Measurements from ENCODE around the gene GANAB. TPM values are rescaled to one million over a fixed set of nuclear protein-coding genes. Genes with fewer than 3 reads are reported as not detected.
A peak's percentile ranks its signal among the peaks of the same experiment; 100 is the strongest.

The GANAB gene
- total and polyA plus RNA-seq, 2 of the 13 experiments (the other 11 are each of a cell fraction or from before 2014, with no cell fraction given), result 99.5 to 234 TPM

- TF ChIP-seq ZNF562 (CRISPR knock-in tag; IDR thresholded peaks at IDR 0.05; ENCODE audit: borderline replicate concordance) (no peak), ZNF432 (CRISPR knock-in tag; IDR thresholded peaks at IDR 0.05; ENCODE audit: borderline replicate concordance) (no peak), ZNF891 (CRISPR knock-in tag; IDR thresholded peaks at IDR 0.05) (no peak), ZKSCAN1 (IDR thresholded peaks at IDR 0.05; ENCODE audit: low read length) (no peak), SIN3A (IDR thresholded peaks at IDR 0.05; ENCODE audit: borderline replicate concordance, low read depth, low read length) (no peak), NFKBIZ (CRISPR knock-in tag; IDR thresholded peaks at IDR 0.05) (no peak), ZNF451 (CRISPR knock-in tag; IDR thresholded peaks at IDR 0.05) (no peak), ZBTB1 (CRISPR knock-in tag; IDR thresholded peaks at IDR 0.05; ENCODE audit: borderline replicate concordance) (no peak), ZNF292 (CRISPR knock-in tag; IDR thresholded peaks at IDR 0.05; ENCODE audit: borderline replicate concordance, low read depth) (no peak), EP300 (IDR thresholded peaks at IDR 0.05; ENCODE audit: low read depth in 2 of 2, low read length in 2 of 2) (no peak), EP300 (CRISPR knock-in tag; IDR thresholded peaks at IDR 0.05; ENCODE audit: borderline replicate concordance) (no peak), ZNF33B (CRISPR knock-in tag; IDR thresholded peaks at IDR 0.05) (no peak), CBFB (CRISPR knock-in tag; IDR thresholded peaks at IDR 0.05) (no peak), ZNF326 (CRISPR knock-in tag; IDR thresholded peaks at IDR 0.05; ENCODE audit: borderline replicate concordance) (no peak), ZNF501 (CRISPR knock-in tag; IDR thresholded peaks at IDR 0.05) (peak; percentile 54; the same call in 1 of the 2 replicates), ZNF567 (CRISPR knock-in tag; IDR thresholded peaks at IDR 0.05; ENCODE audit: borderline replicate concordance) (no peak), GTF3A (CRISPR knock-in tag; conservative IDR thresholded peaks at IDR 0.05) (no peak), ZFP1 (CRISPR knock-in tag; IDR thresholded peaks at IDR 0.05) (no peak), SUZ12 (IDR thresholded peaks at IDR 0.05; ENCODE audit: low read depth, low read length) (no peak), ARHGAP35 (CRISPR knock-in tag; IDR thresholded peaks at IDR 0.05; ENCODE audit: borderline replicate concordance) (no peak), ATF3 (CRISPR knock-in tag; IDR thresholded peaks at IDR 0.05) (no peak), WIZ (CRISPR knock-in tag; IDR thresholded peaks at IDR 0.05) (no peak), PLRG1 (conservative IDR thresholded peaks at IDR 0.05) (no peak), ZNF713 (CRISPR knock-in tag; IDR thresholded peaks at IDR 0.05) (no peak), SNAPC2 (CRISPR knock-in tag; IDR thresholded peaks at IDR 0.05) (no peak), JUN (CRISPR knock-in tag; IDR thresholded peaks at IDR 0.05) (no peak), ZMYM2 (CRISPR knock-in tag; IDR thresholded peaks at IDR 0.05) (no peak), TBX3 (IDR thresholded peaks at IDR 0.05; ENCODE audit: borderline replicate concordance) (no peak), ZFP37 (CRISPR knock-in tag; IDR thresholded peaks at IDR 0.05; ENCODE audit: borderline replicate concordance) (no peak), ZNF704 (CRISPR knock-in tag; IDR thresholded peaks at IDR 0.05; ENCODE audit: borderline replicate concordance) (0 out of 2 replicates have a peak, but pooled peaks have one; percentile 20), ELF3 (CRISPR knock-in tag; IDR thresholded peaks at IDR 0.05) (no peak), ZNF234 (CRISPR knock-in tag; conservative IDR thresholded peaks at IDR 0.05) (no peak), HINFP (CRISPR knock-in tag; IDR thresholded peaks at IDR 0.05; ENCODE audit: low read depth) (no peak), ZNF772 (CRISPR knock-in tag; IDR thresholded peaks at IDR 0.05) (no peak)
These were observed 45.4 kb downstream of the GANAB start (continued) for GRCh38 chr11:62601122-62601371.
